Stimulated activated memory B cell treated with anti-CD40 and anti-IgM and Interleukin-4, amounts not matched to agents 10 μg/mL and 1 μg/mL and 100 μg/mL, for 72 hours (primary cell): Measurements from ENCODE around the gene GOLGB1.
"Not testable (repeated sequence)": the region's sequence is repeated elsewhere in the genome, so short reads cannot be mapped to it uniquely, and the experiment has no call there.

Experiments
- ATAC-seq: fragments of 150-1000 bp; cut with Tn5 transposase; 2 replicates; pipeline ENCODE4 v1.10.0; 2021
- H3K27ac Mint-ChIP-seq: one replicate; pipeline ENCODE4 v1.8.0; 2022; ENCODE audit warnings: mild to moderate bottlenecking, mixed read lengths
- H3K27me3 Mint-ChIP-seq: one replicate; pipeline ENCODE4 v1.8.0; 2022; ENCODE audit warnings: mixed read lengths
- H3K36me3 Mint-ChIP-seq: one replicate; pipeline ENCODE4 v1.8.0; 2022; ENCODE audit warnings: mixed read lengths
- H3K4me1 Mint-ChIP-seq: one replicate; pipeline ENCODE4 v1.8.0; 2022; ENCODE audit warnings: mixed read lengths
- H3K4me3 Mint-ChIP-seq: one replicate; pipeline ENCODE4 v1.8.0; 2022; ENCODE audit warnings: mild to moderate bottlenecking, moderate library complexity, mixed read lengths
- H3K9me3 Mint-ChIP-seq: one replicate; pipeline ENCODE4 v1.8.0; 2022; ENCODE audit warnings: mixed read lengths

Gene GOLGB1, protein sequence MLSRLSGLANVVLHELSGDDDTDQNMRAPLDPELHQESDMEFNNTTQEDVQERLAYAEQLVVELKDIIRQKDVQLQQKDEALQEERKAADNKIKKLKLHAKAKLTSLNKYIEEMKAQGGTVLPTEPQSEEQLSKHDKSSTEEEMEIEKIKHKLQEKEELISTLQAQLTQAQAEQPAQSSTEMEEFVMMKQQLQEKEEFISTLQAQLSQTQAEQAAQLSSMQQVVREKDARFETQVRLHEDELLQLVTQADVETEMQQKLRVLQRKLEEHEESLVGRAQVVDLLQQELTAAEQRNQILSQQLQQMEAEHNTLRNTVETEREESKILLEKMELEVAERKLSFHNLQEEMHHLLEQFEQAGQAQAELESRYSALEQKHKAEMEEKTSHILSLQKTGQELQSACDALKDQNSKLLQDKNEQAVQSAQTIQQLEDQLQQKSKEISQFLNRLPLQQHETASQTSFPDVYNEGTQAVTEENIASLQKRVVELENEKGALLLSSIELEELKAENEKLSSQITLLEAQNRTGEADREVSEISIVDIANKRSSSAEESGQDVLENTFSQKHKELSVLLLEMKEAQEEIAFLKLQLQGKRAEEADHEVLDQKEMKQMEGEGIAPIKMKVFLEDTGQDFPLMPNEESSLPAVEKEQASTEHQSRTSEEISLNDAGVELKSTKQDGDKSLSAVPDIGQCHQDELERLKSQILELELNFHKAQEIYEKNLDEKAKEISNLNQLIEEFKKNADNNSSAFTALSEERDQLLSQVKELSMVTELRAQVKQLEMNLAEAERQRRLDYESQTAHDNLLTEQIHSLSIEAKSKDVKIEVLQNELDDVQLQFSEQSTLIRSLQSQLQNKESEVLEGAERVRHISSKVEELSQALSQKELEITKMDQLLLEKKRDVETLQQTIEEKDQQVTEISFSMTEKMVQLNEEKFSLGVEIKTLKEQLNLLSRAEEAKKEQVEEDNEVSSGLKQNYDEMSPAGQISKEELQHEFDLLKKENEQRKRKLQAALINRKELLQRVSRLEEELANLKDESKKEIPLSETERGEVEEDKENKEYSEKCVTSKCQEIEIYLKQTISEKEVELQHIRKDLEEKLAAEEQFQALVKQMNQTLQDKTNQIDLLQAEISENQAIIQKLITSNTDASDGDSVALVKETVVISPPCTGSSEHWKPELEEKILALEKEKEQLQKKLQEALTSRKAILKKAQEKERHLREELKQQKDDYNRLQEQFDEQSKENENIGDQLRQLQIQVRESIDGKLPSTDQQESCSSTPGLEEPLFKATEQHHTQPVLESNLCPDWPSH (N-terminal part only)

GRCh38 chr3:121749276-121750086 is at the start of gene GOLGB1:
GOLGB1 (minus strand) TSS chr3:121749741; CDS start chr3:121730971, 18,770 bp downstream.
- H3K27me3 Mint-ChIP-seq, result no peaks in the 10 kb centered on the region
- H3K36me3 Mint-ChIP-seq, result no peaks in the 10 kb centered on the region
- H3K4me1 Mint-ChIP-seq, result peaks cover 6% of the 10 kb centered on the region
- no peaks in the 10 kb centered on the region for H3K9me3 Mint-ChIP-seq
- H3K27ac Mint-ChIP-seq, result no peak within 1 kb of the TSS
- no peak within 1 kb of the TSS for H3K4me3 Mint-ChIP-seq
- ATAC-seq, result peak; percentile 99

DNA sequence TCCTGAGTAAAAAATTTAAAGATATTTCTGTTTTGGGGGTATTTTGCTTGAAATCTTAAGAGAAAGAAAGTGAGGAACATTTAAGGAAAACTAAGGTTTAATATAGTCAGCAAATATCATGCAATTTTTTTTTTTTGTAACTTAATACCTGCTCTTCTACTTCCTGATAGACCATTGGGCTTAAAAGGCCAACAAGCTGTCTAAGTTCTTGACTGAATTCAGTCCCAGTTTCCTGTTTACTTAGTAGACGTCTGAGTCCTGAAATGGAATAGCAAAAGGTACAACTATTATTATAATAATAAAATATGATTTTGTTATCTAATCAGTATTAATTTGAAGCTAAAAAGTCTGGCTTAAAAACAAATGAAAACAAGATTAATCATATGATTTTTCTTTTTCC is 47.4 kb upstream of the GOLGB1 start:
- no peak overlapping the region for H3K4me3 Mint-ChIP-seq
- peaks cover 54% of the 10 kb centered on the region for H3K4me1 Mint-ChIP-seq
- peak overlapping the region; percentile 91 for H3K27ac Mint-ChIP-seq
- H3K27me3 Mint-ChIP-seq, result no peaks in the 10 kb centered on the region
- peaks cover 35% of the 10 kb centered on the region for H3K36me3 Mint-ChIP-seq
- peaks cover 7% of the 10 kb centered on the region for H3K9me3 Mint-ChIP-seq
- no peak for ATAC-seq

- Mint-ChIP-seq H3K27ac (peak overlapping the region; percentile 91), H3K4me1 (peaks cover 41% of the 10 kb centered on the region), H3K27me3 (no peaks in the 10 kb centered on the region), H3K9me3 (peaks cover 3% of the 10 kb centered on the region), H3K4me3 (peak overlapping the region; percentile 60), H3K36me3 (peaks cover 28% of the 10 kb centered on the region)
- ATAC-seq, result no peak
Measured at GRCh38 chr3:121794264-121794983, 44.9 kb upstream of the GOLGB1 start.

DNA sequence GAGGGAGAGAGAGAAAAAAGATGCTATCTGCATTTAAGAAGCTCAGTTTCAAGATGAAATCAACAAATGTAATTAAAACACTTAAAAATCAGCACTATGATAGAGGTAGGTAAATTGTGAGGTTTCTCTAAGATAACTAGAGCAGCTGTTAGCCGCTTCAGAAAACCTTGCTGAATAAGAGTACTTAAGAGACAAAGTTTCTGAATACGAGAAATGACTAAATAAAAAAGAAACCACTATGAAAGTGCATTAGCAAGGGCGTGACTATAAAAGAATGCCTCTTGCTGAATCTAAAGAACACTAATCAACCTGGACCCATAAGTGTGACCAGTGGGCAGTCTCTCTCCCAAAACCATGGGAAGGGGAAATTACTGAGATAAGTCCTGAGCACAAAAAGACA is 43.5 kb upstream of the GOLGB1 start:
- peaks cover 3% of the 10 kb centered on the region for H3K9me3 Mint-ChIP-seq
- ATAC-seq, result peak; percentile 45
- H3K4me1 Mint-ChIP-seq, result peaks cover 49% of the 10 kb centered on the region
- peak overlapping the region; percentile 73 for H3K4me3 Mint-ChIP-seq
- peak overlapping the region; percentile 91 for H3K27ac Mint-ChIP-seq
- H3K36me3 Mint-ChIP-seq, result peaks cover 41% of the 10 kb centered on the region
- H3K27me3 Mint-ChIP-seq, result no peaks in the 10 kb centered on the region

DNA sequence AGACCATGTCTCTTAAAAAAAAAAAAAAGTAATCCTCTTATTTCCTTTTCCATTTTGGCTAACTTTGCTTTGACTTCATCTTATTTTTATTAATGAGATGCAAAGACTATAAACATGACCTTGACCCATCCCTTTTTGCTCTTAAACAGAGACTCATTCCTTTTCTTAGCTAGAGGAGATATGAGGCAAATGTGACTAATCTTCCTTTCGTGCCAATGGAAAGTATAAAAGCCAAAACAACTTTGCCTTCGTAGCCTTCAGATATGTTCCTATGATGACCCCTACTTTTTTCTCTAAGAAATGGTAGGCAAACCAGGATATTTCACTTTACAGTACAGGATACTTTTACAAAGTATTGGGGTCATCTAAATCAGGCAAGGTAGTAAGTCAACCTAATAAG is 36.9 kb upstream of the GOLGB1 start:
- peaks cover 79% of the 10 kb centered on the region for H3K36me3 Mint-ChIP-seq
- peak overlapping the region; percentile 53 for H3K27ac Mint-ChIP-seq
- H3K9me3 Mint-ChIP-seq, result no peaks in the 10 kb centered on the region
- no peak for ATAC-seq
- no peaks in the 10 kb centered on the region for H3K27me3 Mint-ChIP-seq
- H3K4me1 Mint-ChIP-seq, result peaks cover 14% of the 10 kb centered on the region
- H3K4me3 Mint-ChIP-seq, result no peak overlapping the region

- not testable (repeated sequence) for H3K27me3 Mint-ChIP-seq, H3K4me3 Mint-ChIP-seq, H3K4me1 Mint-ChIP-seq, ATAC-seq, H3K9me3 Mint-ChIP-seq, H3K27ac Mint-ChIP-seq
- H3K36me3 Mint-ChIP-seq, result peaks cover 93% of the 10 kb centered on the region
Measured at GRCh38 chr3:121782784-121783183, 33.2 kb upstream of the GOLGB1 start.

GRCh38 chr3:121781611-121782010 is 32.1 kb upstream of the GOLGB1 start:
- H3K4me1 Mint-ChIP-seq, result peaks cover 4% of the 10 kb centered on the region

GRCh38 chr3:121775095-121775494 is 25.6 kb upstream of the GOLGB1 start:
- H3K9me3 Mint-ChIP-seq, H3K4me3 Mint-ChIP-seq, H3K27ac Mint-ChIP-seq, H3K4me1 Mint-ChIP-seq, H3K27me3 Mint-ChIP-seq, ATAC-seq: not testable (repeated sequence)
- peaks cover 92% of the 10 kb centered on the region for H3K36me3 Mint-ChIP-seq

More at GRCh38 chr3:121781611-121782010, 32.1 kb upstream of the GOLGB1 start:
- H3K27ac Mint-ChIP-seq, result no peak overlapping the region
- H3K36me3 Mint-ChIP-seq, result peaks cover 93% of the 10 kb centered on the region
- ATAC-seq, result no peak
- H3K9me3 Mint-ChIP-seq, result no peaks in the 10 kb centered on the region
- no peaks in the 10 kb centered on the region for H3K27me3 Mint-ChIP-seq
- no peak overlapping the region for H3K4me3 Mint-ChIP-seq

DNA sequence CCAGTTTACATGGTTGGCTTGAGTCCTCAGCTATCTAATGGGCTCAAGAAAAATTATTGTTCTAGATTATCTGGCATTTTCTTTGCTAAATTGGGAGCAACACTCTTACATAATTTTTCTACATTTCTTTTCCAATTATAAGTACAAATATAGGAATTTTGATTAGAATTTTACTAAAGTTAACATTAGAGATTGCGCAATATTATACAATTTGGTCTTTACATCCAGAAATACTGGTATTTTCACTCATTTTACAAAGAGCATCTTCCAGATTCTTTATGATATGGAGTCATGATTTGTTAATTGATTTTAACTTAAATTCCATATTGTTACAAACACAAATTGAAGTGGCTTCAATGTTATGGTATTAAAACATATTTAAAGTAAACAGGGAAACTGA is 19.7 kb upstream of the GOLGB1 start:
- H3K36me3 Mint-ChIP-seq, result peaks cover 39% of the 10 kb centered on the region
- peaks cover 5% of the 10 kb centered on the region for H3K4me1 Mint-ChIP-seq
- no peak overlapping the region for H3K27ac Mint-ChIP-seq

DNA sequence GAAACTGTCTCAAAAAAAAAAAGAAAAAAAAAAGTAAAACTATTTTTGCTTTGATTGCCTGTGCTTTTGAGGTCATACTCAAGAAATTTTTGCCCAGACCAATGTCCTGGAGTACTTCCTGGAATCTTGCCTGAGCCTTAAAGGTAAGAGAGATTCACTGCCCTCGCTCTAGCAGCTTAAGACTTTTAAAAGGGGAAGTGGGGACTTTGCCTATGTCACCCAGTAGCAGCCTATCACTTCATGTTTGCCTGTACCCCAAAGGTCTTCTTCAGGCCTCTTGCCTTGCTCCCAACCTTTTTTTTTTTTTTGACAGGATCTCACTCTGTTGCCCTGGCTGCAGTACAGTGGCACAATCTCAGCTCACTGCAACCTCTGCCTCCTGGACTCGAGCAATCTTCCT is 18.9 kb upstream of the GOLGB1 start:
- H3K27me3 Mint-ChIP-seq, result no peaks in the 10 kb centered on the region
- H3K4me1 Mint-ChIP-seq, result peaks cover 5% of the 10 kb centered on the region
- peaks cover 31% of the 10 kb centered on the region for H3K36me3 Mint-ChIP-seq
- H3K9me3 Mint-ChIP-seq, result no peaks in the 10 kb centered on the region
- ATAC-seq, result peak; percentile 81
- H3K4me3 Mint-ChIP-seq, result no peak overlapping the region
- no peak overlapping the region for H3K27ac Mint-ChIP-seq

More for the DNA sequence above, 19.7 kb upstream of the GOLGB1 start:
- Mint-ChIP-seq H3K9me3 (no peaks in the 10 kb centered on the region), H3K4me3 (no peak overlapping the region), H3K27me3 (no peaks in the 10 kb centered on the region)
- ATAC-seq, result no peak

- no peaks in the 10 kb centered on the region for H3K9me3 Mint-ChIP-seq
- H3K36me3 Mint-ChIP-seq, result no peaks in the 10 kb centered on the region
- H3K4me3 Mint-ChIP-seq, result no peak overlapping the region
- H3K27me3 Mint-ChIP-seq, result no peaks in the 10 kb centered on the region
- ATAC-seq, result no peak
- H3K4me1 Mint-ChIP-seq, result peaks cover 21% of the 10 kb centered on the region
- peak overlapping the region; percentile 26 for H3K27ac Mint-ChIP-seq
Measured at GRCh38 chr3:121759541-121760202, 10.1 kb upstream of the GOLGB1 start.

DNA sequence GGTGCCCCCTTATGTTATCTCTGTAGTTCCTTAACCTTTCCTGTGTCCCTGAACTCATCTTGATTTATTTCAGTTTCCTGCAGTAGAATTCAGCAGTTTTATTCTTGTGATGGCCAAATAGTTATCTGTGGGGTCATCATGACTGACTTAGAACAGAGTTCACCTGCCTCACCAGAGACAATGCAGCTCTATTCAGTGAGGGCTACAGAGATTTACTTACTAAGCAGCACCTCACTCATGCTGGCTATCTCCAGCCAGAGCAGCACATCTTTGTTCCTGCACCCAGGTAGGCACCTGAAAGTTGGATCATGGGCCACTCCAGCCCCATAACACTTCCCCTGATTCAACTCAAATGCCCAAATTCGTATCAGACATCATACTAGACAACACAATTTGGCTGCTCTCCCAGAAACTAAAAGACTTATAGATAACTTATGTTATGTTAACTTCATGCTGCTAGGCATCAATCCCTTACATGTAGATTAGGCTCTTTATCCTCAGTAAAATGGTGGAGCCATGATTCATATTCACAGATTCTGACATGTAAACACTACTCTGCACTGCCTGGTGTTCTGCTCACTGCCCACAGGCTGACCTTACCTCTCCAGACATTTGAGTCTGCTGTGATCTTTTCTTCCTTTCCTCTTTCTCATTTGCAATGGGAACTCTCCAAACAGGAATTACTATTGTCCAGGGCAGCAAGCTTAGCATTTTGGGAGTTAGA is 9.3 kb upstream of the GOLGB1 start:
- Mint-ChIP-seq H3K4me3 (no peak overlapping the region), H3K36me3 (no peaks in the 10 kb centered on the region), H3K9me3 (no peaks in the 10 kb centered on the region), H3K27ac (peak overlapping the region; percentile 26), H3K27me3 (no peaks in the 10 kb centered on the region), H3K4me1 (peaks cover 24% of the 10 kb centered on the region)
- no peak for ATAC-seq
